Skeletal muscle tissue (tissue), 4 donors: ENCODE measurements around the gene STX11. TPM values are rescaled to one million over a fixed set of nuclear protein-coding genes. Genes with fewer than 3 reads are reported as not detected.
A peak's percentile ranks its signal among the peaks of the same experiment; 100 is the strongest.

ENCODE experiments used
- H3K27ac ChIP-seq: one replicate; pipeline ENCODE4 v1.7.0; 2013; ENCODE audit warnings: mild to moderate bottlenecking, low read depth, low read length, inconsistent platforms
- H3K27me3 ChIP-seq, 3 donors: one replicate each; pipeline ENCODE4 v1.7.0; 2013; ENCODE audit warnings: low read length in 3 of 3; ENCODE audit not compliant: control insufficient read depth in 3 of 3, insufficient read depth in 3 of 3
- H3K36me3 ChIP-seq, 3 donors: one replicate each; pipeline ENCODE4 v1.7.0; 2013; ENCODE audit warnings: low read length in 3 of 3; ENCODE audit not compliant: control insufficient read depth in 3 of 3, insufficient read depth in 3 of 3
- H3K4me1 ChIP-seq, 3 donors: one replicate each; pipeline ENCODE4 v1.7.0; 2013; ENCODE audit warnings: low read length in 3 of 3, mild to moderate bottlenecking in 3 of 3; ENCODE audit not compliant: control insufficient read depth in 3 of 3, insufficient read depth in 3 of 3
- H3K4me3 ChIP-seq, 3 donors: one replicate each; pipeline ENCODE4 v1.7.0; 2013; ENCODE audit warnings: low read length in 3 of 3
- H3K9ac ChIP-seq, 3 donors: one replicate each; pipeline ENCODE4 v1.7.0; 2013; ENCODE audit warnings: low read length in 3 of 3, mild to moderate bottlenecking in 3 of 3, moderate library complexity in 2 of 3, low read depth in 1 of 3
- H3K9me3 ChIP-seq, 3 donors: one replicate each; pipeline ENCODE4 v1.7.0; 2013; ENCODE audit warnings: low read length in 3 of 3; ENCODE audit not compliant: control insufficient read depth in 3 of 3
- total RNA-seq: library from RNA; depleted of rRNA; stranded (reverse); fragments of >200 nt; gene quantifications from one replicate; pipeline ENCODE4 v1.2.3, GENCODE V29; 2014
- donor health status: Osteomylitis.

Gene STX11
- total RNA-seq, 1 donor from 2014 or later = 2.1 TPM

- no peaks in the 10 kb centered on the region for H3K9me3 ChIP-seq
- H3K9ac ChIP-seq = no peak overlapping the region
- H3K4me3 ChIP-seq = no peak overlapping the region
- peaks cover 0 to 16% (median 12%) of the 10 kb centered on the region in 3 donors for H3K27me3 ChIP-seq
- H3K27ac ChIP-seq = no peak overlapping the region
- no peaks in the 10 kb centered on the region for H3K36me3 ChIP-seq
- peaks cover 4 to 19% (median 16%) of the 10 kb centered on the region in 3 donors for H3K4me1 ChIP-seq
These were observed 2.1 kb downstream of the STX11 start for GRCh38 chr6:144152334-144152900.

DNA sequence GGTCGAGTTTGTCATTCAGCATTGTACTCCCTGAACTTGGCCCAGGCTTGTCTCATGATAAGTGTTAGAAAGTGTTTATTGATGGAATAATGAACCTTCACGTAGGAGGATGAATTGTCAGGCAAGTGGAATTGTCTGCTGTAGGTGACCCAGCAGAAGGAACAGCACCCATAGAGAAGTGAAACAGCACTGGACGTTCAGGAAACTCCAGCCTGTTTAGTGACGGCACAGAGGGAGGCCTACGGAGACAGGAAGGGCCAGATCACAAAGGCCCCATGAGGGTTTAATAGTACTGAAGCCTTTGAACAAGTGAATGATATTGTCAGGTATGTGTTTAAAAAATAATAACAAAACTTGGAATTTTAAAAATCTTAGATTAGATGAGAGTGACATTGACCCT is 2.9 kb downstream of the STX11 start:
- H3K4me1 ChIP-seq = peaks cover 7 to 21% (median 20%) of the 10 kb centered on the region in 3 donors
- H3K27ac ChIP-seq = no peak overlapping the region
- H3K36me3 ChIP-seq = no peaks in the 10 kb centered on the region
- no peaks in the 10 kb centered on the region for H3K9me3 ChIP-seq
- H3K4me3 ChIP-seq = no peak overlapping the region
- H3K27me3 ChIP-seq = peaks cover 0 to 16% (median 12%) of the 10 kb centered on the region in 3 donors
- no peak overlapping the region for H3K9ac ChIP-seq

DNA sequence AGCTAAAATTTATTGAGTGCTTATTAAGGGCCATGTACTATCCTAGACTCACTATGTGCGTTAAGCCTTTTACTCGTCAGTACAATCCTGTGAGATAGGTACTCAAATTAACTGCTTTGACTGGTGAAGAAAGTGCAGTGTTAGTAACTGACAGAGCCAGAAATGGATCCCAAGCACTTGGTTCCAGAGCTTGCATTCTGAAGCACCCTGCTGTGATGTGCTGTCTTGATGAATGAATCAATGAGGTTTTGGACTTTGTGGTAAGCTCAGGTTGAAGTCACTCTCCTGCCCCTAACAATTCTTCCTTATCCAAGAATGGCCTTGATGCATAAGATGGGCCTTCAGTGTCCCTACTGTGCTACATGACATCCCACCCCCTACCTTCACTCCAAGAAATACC is 3.7 kb downstream of the STX11 start:
- H3K27ac ChIP-seq = no peak overlapping the region
- H3K4me1 ChIP-seq = peaks cover 8 to 23% (median 20%) of the 10 kb centered on the region in 3 donors

GRCh38 chr6:144155529-144155928 is 5.2 kb downstream of the STX11 start:
- peaks cover 0 to 3% (median 3%) of the 10 kb centered on the region in 3 donors for H3K27me3 ChIP-seq
- H3K4me1 ChIP-seq = peaks cover 8 to 17% (median 12%) of the 10 kb centered on the region in 3 donors
- no peak overlapping the region for H3K4me3 ChIP-seq
- H3K9ac ChIP-seq = no peak overlapping the region
- H3K36me3 ChIP-seq = no peaks in the 10 kb centered on the region
- H3K9me3 ChIP-seq = no peaks in the 10 kb centered on the region
- no peak overlapping the region for H3K27ac ChIP-seq

More for the DNA sequence above, 3.7 kb downstream of the STX11 start:
- no peaks in the 10 kb centered on the region for H3K36me3 ChIP-seq
- no peak overlapping the region for H3K4me3 ChIP-seq
- H3K27me3 ChIP-seq = peaks cover 0 to 13% (median 12%) of the 10 kb centered on the region in 3 donors
- H3K9ac ChIP-seq = no peak overlapping the region
- H3K9me3 ChIP-seq = no peaks in the 10 kb centered on the region

- Histone ChIP-seq H3K9me3 (no peaks in the 10 kb centered on the region), H3K27me3 (peaks cover 0 to 3% (median 0%) of the 10 kb centered on the region in 3 donors), H3K27ac (no peak overlapping the region), H3K4me1 (peaks cover 7 to 13% (median 8%) of the 10 kb centered on the region in 3 donors), H3K9ac (no peak overlapping the region), H3K4me3 (no peak overlapping the region), H3K36me3 (no peaks in the 10 kb centered on the region)
These were observed 6.0 kb downstream of the STX11 start for GRCh38 chr6:144156338-144156737.

GRCh38 chr6:144156991-144157390 is 6.7 kb downstream of the STX11 start:
- Histone ChIP-seq H3K4me3 (no peak overlapping the region), H3K36me3 (no peaks in the 10 kb centered on the region), H3K27me3 (no peaks in the 10 kb centered on the region), H3K4me1 (peaks cover 7 to 11% (median 8%) of the 10 kb centered on the region in 3 donors), H3K9me3 (no peaks in the 10 kb centered on the region), H3K9ac (no peak overlapping the region), H3K27ac (no peak overlapping the region)

- Histone ChIP-seq H3K36me3 (no peaks in the 10 kb centered on the region), H3K27ac (peak overlapping the region; percentile 28), H3K9me3 (no peaks in the 10 kb centered on the region), H3K4me3 (no peak overlapping the region), H3K4me1 (peaks cover 7 to 11% (median 8%) of the 10 kb centered on the region in 3 donors), H3K27me3 (no peaks in the 10 kb centered on the region), H3K9ac (no peak overlapping the region)
These were observed 7.8 kb downstream of the STX11 start for GRCh38 chr6:144158133-144158532.

DNA sequence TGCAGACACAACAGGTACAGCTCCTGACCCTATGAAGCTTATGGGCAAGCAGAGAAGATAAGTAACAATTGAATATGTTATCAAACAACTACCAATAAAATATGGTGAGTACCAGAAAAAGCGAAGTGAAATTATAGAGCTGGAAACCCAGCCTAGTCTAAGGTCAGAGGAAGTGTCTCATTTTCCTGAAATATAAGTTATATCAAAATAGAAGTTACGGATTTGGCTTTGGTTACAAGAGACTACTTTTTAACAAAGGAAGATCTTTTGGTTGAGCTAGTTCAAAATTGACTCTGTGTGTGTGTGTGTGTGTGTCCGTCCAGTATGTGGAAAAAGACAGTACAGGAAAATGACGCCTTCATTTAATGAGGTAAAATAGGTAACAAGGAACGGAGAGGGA is 8.9 kb downstream of the STX11 start:
- no peaks in the 10 kb centered on the region for H3K9me3 ChIP-seq
- no peak overlapping the region for H3K4me3 ChIP-seq
- H3K27ac ChIP-seq = peak overlapping the region; percentile 28
- no peak overlapping the region for H3K9ac ChIP-seq
- H3K36me3 ChIP-seq = no peaks in the 10 kb centered on the region
- peaks cover 7 to 11% (median 8%) of the 10 kb centered on the region in 3 donors for H3K4me1 ChIP-seq
- H3K27me3 ChIP-seq = no peaks in the 10 kb centered on the region

DNA sequence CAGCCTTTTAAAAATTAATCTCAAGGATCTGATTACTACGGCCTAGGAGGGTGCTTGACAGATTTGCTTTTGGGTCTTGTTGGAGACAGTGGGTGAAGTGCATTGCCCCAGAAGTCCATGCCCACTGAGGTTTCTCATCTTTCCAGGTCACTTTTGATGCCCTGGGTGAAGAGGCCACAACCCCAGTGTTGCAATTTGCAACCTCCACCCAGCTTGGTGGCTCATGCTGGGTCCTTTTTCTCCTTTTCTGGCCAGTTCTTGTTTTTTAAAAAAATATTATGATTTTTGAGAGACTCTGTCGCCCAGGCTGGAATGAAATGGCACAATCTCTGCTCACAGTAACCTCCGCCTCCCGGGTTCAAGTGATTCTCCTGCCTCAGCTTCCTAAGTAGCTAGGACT is 9.4 kb downstream of the STX11 start:
- Histone ChIP-seq H3K36me3 (no peaks in the 10 kb centered on the region), H3K9me3 (no peaks in the 10 kb centered on the region), H3K4me3 (no peak overlapping the region), H3K27ac (no peak overlapping the region), H3K27me3 (no peaks in the 10 kb centered on the region), H3K4me1 (peaks cover 7 to 11% (median 8%) of the 10 kb centered on the region in 3 donors), H3K9ac (no peak overlapping the region)

DNA sequence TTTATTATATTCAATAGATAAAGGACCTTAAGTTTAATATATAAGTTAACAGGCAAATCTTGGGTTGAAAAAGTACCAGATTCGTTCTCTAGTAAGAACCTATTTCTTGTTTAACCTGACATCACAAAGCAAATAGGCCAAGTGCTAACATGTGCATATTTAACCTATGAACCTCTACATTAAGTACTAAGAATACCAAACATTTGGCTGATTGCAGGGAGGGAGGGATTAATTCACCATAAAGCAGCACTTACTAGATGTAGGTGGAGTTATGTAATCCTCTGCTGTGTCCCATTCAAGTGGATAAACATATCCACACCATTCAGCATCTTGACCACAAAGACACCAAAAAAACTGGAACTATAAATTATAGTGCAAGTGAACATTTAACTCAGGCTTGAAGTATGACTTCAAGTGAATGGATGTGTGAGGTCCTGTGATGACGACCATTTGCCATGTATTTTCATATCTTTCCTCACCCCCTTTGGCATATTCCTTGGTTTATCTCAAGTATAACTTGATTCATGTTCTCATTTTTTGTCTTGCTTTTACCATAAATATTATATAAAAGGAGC is 10.2 kb downstream of the STX11 start:
- H3K27ac ChIP-seq = no peak overlapping the region

More for the DNA sequence above, 10.2 kb downstream of the STX11 start:
- H3K9ac ChIP-seq = no peak overlapping the region
- no peak overlapping the region for H3K4me3 ChIP-seq
- no peaks in the 10 kb centered on the region for H3K9me3 ChIP-seq
- no peaks in the 10 kb centered on the region for H3K27me3 ChIP-seq
- H3K4me1 ChIP-seq = peaks cover 7 to 11% (median 8%) of the 10 kb centered on the region in 3 donors
- no peaks in the 10 kb centered on the region for H3K36me3 ChIP-seq
